ENCODE data around the gene IPO8.

Gene IPO8

GRCh38 chr12:30729547-30729946, 33.9 kb upstream of the IPO8 start:
- H3K4me3 ChIP-seq (ENCODE audit: control insufficient read depth, low read depth, low read length), result no peak overlapping the region
- no peak for DNase-seq (ENCODE audit: low read depth)
- TF ChIP-seq CTCF (IDR thresholded peaks at IDR 0.05; ENCODE audit: control insufficient read depth, insufficient read depth, low read depth, low read length, missing control alignments), result no peak

GRCh38 chr12:30726647-30727046, 31.0 kb upstream of the IPO8 start:
- no peak for DNase-seq (ENCODE audit: low read depth)
- H3K4me3 ChIP-seq (ENCODE audit: control insufficient read depth, low read depth, low read length), result no peak overlapping the region
- no peak for TF ChIP-seq CTCF (IDR thresholded peaks at IDR 0.05; ENCODE audit: control insufficient read depth, insufficient read depth, low read depth, low read length, missing control alignments)

- DNase-seq (ENCODE audit: low read depth), result peak; percentile 56
- H3K4me3 ChIP-seq (ENCODE audit: control insufficient read depth, low read depth, low read length), result no peak overlapping the region
- TF ChIP-seq CTCF (IDR thresholded peaks at IDR 0.05; ENCODE audit: control insufficient read depth, insufficient read depth, low read depth, low read length, missing control alignments), result peak; percentile 10
Measured at GRCh38 chr12:30725739-30726138, 30.1 kb upstream of the IPO8 start.

- no peak for TF ChIP-seq CTCF (IDR thresholded peaks at IDR 0.05; ENCODE audit: control insufficient read depth, insufficient read depth, low read depth, low read length, missing control alignments)
- peak; percentile 74 for DNase-seq (ENCODE audit: low read depth)
Measured at GRCh38 chr12:30719060-30719459, 23.4 kb upstream of the IPO8 start.

GRCh38 chr12:30707613-30708342, 12.1 kb upstream of the IPO8 start:
- H3K4me3 ChIP-seq (ENCODE audit: control insufficient read depth, low read depth, low read length), result no peak overlapping the region
- no peak for DNase-seq (ENCODE audit: low read depth)
- no peak for TF ChIP-seq CTCF (IDR thresholded peaks at IDR 0.05; ENCODE audit: control insufficient read depth, insufficient read depth, low read depth, low read length, missing control alignments)

More at GRCh38 chr12:30719060-30719459, 23.4 kb upstream of the IPO8 start:
- no peak overlapping the region for H3K4me3 ChIP-seq (ENCODE audit: control insufficient read depth, low read depth, low read length)

GRCh38 chr12:30706476-30706875, 10.8 kb upstream of the IPO8 start:
- no peak for DNase-seq (ENCODE audit: low read depth)
- TF ChIP-seq CTCF (IDR thresholded peaks at IDR 0.05; ENCODE audit: control insufficient read depth, insufficient read depth, low read depth, low read length, missing control alignments), result no peak
- H3K4me3 ChIP-seq (ENCODE audit: control insufficient read depth, low read depth, low read length), result no peak overlapping the region
